Stimulated activated CD4-positive, alpha-beta T cell treated with anti-CD3 and anti-CD28 coated beads, Interleukin-1b, Interleukin-23, amount 100 ng/mL, for 48 hours (primary cell): ENCODE data around the gene USP47.
A peak's percentile ranks its signal among the peaks of the same experiment; 100 is the strongest.

Experiments used
- DNase-seq: peaks from one replicate; pipeline ENCODE4 v3.0.0-alpha.2; 2020

Gene USP47, protein sequence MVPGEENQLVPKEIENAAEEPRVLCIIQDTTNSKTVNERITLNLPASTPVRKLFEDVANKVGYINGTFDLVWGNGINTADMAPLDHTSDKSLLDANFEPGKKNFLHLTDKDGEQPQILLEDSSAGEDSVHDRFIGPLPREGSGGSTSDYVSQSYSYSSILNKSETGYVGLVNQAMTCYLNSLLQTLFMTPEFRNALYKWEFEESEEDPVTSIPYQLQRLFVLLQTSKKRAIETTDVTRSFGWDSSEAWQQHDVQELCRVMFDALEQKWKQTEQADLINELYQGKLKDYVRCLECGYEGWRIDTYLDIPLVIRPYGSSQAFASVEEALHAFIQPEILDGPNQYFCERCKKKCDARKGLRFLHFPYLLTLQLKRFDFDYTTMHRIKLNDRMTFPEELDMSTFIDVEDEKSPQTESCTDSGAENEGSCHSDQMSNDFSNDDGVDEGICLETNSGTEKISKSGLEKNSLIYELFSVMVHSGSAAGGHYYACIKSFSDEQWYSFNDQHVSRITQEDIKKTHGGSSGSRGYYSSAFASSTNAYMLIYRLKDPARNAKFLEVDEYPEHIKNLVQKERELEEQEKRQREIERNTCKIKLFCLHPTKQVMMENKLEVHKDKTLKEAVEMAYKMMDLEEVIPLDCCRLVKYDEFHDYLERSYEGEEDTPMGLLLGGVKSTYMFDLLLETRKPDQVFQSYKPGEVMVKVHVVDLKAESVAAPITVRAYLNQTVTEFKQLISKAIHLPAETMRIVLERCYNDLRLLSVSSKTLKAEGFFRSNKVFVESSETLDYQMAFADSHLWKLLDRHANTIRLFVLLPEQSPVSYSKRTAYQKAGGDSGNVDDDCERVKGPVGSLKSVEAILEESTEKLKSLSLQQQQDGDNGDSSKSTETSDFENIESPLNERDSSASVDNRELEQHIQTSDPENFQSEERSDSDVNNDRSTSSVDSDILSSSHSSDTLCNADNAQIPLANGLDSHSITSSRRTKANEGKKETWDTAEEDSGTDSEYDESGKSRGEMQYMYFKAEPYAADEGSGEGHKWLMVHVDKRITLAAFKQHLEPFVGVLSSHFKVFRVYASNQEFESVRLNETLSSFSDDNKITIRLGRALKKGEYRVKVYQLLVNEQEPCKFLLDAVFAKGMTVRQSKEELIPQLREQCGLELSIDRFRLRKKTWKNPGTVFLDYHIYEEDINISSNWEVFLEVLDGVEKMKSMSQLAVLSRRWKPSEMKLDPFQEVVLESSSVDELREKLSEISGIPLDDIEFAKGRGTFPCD (N-terminal part only)

DNA sequence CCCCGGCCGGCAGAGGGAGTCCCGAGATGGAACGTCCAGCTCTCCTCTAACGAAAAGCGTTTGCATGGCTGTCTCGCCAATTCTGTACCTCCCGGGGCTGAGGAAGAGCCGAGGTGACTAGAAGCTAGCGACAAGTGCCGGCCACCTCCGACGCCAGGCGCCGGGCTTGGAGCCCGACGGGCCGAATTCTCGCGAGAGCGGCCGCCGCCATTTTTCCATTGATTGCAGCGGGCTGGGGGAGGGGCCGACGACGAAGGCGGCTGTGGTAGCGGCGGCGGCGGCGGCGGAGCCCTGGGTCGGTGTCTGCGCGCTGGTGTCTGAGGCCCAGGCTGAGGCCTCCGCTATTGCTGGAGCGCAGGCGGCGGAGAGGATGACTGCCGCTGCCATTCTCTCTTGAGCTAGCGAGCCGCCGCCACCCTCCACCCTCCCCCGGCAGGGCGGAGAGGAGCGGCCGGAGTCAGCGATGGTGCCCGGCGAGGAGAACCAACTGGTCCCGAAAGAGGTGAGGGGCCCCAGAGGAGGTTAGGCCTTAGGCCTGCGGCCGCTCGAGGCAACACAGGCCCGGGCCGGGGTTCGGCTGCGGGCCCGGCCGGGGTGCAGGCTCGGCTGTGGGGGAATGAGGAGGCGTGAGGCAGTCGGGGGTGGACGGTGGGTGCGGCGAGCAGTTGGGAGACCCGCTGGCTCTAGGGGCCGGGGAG lies at the start of gene USP47:
Gene USP47, plus strand, starts transcription at position 250 of the 698 bp plus-strand sequence. Its CDS starts 214 bp downstream, at position 464.
- peak; percentile 92 for DNase-seq

DNA sequence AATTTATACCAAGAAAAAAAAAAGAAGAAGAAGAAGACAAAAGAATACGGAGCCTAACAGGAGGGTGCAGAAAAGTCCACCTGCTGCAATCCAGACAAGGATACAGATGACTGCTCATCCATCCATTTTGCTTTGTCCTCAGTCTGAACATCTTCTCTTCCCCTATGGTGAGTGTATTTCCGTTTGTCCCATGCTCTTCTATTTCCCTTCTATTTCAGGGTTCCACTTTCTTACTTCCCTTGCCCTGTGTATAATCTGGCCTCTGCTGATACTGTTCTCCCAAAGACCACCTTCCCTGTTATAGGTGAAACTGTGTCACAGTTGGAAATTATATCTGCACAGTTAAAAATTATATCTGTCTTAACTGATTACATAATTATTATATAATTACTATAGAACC lies 48.7 kb upstream of the USP47 start:
- no peak for DNase-seq

DNA sequence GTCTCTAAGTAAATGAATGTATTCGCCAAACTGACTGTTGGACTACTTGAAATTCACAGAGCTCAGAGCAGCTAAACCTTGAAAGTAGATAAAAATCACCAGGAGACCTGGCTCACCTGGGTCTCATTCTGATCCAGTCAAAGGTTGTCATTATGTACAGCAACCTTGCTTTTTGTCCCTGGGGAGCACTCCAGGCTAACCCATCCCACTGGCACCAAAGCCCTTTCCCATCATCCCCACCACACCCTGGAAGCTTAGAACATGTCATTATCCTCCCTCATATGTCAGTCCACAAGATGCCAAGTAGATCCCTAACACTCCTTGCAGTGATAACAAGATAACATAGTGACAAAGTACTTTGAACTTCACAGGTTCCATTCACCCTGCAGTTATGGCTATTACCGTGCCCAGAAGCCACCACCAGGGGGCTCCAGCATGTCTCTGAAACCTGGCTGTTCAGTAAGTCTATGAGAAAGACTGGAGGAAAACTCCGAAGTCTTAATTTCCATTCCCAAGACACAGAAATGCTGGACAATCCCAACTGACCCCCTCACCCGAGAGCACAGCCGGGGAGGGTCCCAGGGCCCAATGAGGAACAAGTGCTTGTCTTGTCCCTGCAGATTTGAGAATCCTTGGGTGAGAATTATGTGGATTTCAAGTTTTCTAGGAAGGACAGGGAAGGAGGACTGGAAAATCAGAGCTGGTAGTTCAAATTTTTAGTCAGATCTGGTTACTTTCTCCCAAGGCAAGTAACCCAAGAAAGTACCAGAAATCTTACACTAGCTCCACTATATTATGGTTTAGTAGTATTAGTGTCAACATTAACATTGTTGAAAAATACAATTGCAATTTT lies 43.0 kb upstream of the USP47 start:
- peak; percentile 54 for DNase-seq

DNA sequence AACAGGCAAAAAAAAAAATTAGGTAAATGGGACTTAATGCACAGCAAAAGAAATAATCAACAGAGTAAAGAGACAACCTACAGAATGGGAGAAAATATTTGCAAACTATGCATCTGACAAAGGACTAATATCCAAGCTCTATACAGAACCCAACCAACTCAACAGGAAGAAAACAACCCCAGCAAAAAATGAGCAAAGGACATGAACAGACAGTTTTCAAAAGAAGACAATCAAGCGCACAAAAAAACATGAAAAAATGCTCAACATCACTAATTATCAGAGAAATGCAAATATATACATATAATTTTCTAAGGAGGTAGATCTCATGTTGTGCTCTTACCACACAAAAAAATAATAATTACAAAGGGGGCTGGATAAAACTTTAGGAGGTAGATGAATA lies 36.5 kb upstream of the USP47 start:
- no peak for DNase-seq

DNA sequence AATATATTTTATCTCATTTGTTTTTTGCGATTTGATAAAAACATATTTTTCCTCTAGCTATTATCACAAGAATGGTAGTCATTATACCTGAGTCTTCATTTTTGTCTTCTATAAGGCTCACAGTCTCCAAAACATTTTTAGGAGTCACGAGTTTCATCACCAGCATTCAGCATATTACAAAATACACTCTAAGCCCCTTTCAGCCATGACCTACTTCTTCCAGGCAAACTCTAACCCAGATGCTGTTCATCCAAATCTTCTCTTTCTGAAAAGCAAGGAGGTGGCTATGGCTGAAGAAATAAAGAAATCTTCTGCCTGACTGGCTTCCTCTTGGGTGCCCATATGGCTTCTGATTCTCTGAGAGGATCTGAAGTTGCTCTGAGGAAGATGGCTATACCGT lies 35.7 kb upstream of the USP47 start:
- DNase-seq = no peak

DNA sequence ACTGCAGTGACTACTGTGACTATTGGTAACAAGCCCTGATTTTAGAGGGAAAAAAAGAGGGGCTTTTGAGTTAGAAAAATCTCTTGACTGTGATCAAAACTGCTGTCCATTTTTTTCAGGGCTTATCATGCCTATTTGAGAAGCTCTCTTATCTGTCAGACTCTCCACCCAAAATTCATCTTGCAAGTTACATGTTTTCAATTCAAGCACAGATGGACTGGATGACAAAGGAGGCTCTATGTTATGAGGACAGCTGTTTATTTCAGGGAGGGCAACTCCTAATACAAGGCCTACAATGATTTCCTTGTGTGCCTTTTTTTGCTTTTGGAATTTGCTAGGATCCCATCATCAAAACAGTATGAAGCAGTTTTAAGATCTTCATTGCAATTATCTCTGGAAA lies 35.2 kb upstream of the USP47 start:
- no peak for DNase-seq

DNA sequence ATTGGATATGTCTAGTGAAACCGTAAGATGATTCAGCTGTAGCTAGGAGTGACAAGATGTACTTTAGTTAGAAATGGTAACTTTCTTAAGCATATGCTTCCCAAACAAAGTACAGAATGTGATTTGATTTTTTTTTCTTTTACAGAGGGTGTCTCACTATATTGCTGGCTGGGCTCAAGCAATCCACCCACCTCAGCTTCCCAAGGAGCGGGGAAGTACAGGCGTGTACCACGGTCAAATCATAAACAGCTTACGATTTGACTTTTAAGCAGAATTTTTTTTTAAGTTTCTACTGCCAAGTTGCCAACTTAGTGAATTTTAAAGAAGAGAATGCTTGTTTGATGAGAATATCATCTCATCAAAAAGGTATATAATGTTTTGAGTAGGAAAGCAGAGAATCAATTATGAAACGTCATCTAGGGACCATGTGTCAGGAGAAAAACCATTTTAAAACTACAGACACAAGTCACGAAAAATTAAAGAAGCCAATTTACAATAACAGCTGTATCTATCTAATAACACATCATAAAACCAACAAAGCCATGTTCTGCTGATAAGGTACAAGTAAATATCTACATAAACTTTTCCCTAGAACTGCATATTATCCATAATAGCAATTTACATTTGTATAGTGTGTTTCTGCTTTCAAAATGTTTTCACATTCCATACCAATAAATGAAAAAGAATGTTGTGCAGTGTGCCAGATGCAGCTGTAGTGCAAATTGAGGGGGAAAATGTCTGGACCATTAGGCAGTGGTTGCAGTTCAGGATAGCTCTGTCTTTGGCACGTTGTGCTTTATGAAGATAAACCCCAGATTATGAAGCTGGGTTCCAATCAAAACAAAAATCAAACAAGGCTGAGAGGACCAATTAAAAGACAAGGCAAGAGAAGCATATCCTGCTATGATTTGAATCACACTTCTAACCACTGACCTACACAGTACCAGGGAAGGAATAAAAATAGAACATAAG lies 33.7 kb upstream of the USP47 start:
- DNase-seq = no peak

DNA sequence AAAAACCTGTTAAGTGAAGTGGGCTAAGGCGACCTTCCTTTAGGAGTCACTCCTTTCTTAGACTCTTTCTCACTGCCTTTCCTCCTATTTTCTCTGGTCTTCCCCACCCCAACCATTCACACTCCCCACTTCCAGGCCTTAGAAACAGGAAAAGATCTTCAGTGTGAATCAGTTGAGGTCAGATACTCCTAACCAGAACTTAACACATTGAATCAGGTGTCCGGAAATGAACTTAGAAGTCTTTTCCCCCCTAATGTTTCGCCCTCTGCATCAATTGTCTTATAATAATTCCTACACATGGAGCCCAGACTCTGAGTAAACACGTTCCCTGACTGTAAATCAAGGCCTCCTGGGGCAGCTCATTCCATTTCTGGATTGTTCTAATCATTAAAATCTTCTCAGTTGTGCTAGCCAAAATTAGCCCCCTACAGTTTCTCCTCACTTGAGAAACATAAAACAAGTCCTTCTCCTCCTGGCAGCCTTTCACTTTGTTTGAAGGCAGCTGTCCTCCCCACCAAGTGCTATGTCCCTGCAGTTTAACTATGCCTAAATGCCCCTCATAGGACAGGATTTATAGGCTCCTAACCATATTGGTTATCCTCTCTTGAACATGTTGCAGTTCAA lies 32.7 kb upstream of the USP47 start:
- no peak for DNase-seq

DNA sequence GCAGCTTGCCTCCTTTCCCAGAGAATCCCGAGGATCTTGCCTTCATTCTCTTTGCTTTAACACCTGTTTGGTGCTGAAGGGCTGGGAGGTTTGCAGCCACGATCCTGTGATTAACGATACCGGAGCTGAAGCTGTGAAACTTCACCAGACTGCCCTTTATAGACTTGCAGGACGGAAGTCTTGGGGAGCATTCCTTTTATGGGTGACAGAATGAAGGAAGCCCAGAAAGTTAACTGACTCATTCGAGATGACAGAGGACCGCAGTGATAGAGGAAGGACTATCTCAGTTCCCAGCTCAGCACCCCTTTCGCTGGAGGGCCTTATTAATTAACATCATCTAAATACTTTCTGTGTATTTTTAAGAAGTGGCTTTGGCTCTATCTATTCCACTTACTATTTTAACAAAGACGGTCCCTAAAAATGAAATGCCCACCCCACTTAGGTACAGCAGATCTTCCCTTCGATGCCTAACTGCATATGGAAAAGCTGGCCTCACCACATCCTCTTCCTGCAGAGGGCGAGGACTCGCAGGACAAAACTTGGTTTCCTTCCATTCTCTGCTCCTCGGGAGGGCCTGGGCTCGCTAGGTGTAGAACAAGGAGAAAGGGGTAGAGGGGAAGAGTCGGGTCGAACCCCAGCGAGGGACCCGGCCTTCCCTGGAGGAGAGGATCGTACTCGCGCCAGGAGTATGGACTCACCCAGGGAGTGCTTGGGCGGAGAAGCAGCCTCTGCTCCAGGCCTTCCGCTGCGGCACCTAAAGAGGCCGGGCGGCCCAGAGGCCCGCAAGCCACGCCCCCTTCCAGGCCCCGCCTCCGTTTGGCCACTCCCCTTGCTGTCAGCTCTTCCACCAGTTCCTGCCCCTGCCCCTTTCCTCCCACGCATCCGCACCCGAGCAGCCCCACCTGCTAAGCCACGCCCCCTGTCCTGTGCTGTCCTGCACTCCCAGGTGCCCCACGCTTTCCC lies 30.7 kb upstream of the USP47 start:
- peak; percentile 10 for DNase-seq

DNA sequence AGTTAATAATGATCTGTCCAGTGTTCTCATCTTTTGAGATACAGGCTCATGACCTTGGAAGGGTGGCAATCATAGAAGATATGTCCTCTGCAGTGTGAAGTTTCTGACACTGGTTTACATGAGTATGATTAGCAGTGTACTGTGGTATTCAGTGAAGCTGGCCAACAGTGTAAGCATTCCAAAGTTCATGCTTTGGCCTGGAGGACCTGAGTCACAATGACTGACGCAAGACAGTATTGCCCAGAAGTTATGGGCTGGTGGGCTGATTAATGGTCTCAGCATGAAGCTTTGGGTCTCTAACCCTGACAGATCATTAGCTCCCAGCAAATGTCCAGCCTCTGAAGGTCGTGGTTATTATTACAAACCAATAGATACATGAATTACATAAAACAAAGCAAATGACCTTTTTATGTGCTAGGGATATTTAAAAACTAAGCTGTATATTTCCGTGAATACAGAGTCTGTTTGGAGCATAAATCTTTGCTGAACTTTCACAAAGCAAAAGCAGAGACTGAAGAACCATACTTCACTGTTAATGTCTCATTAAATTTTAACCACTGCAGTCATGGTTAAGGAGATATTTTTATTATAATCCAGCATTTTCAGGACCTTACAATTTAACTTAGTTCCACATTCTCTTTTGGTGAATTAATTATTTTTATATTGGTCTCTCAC lies 28.3 kb upstream of the USP47 start:
- no peak for DNase-seq

DNA sequence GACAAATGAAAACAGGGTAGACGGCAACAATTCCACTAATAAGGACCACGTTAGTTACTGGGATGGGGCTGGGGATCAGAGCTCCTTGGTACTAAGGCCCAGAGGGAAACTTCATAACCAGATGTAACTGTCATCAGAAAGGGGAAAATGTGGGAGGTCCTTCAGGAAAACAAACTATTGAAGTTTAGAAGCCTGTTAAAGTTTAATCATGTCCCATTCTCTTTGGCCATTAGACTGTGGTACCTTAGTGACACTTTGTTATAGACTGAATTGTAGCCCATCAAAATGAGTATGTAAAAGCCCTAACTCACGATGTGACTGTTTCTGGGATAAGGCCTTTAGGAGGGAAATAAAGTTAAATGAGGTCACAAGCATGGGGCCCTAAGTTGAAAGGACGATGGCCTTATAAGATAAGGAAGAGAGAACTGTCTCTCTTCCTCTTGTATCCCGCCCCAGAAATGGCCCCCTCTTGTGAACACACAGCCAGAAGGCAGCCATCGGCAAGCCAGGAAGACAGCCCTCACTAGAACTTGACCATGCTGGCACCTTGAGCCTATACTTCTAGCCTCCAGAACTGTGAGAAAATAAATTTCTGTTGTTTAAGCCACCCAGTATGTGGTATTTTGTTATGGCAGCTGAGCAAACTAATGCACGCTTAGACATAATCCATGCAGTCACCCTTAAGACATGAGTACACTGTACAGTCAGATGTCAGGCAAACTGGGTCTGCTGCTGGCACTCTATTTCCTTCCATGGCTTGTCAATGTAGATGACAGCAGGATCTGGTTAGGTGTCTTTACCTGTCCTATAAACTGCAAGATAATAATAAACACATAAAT lies 26.9 kb upstream of the USP47 start:
- no peak for DNase-seq

DNA sequence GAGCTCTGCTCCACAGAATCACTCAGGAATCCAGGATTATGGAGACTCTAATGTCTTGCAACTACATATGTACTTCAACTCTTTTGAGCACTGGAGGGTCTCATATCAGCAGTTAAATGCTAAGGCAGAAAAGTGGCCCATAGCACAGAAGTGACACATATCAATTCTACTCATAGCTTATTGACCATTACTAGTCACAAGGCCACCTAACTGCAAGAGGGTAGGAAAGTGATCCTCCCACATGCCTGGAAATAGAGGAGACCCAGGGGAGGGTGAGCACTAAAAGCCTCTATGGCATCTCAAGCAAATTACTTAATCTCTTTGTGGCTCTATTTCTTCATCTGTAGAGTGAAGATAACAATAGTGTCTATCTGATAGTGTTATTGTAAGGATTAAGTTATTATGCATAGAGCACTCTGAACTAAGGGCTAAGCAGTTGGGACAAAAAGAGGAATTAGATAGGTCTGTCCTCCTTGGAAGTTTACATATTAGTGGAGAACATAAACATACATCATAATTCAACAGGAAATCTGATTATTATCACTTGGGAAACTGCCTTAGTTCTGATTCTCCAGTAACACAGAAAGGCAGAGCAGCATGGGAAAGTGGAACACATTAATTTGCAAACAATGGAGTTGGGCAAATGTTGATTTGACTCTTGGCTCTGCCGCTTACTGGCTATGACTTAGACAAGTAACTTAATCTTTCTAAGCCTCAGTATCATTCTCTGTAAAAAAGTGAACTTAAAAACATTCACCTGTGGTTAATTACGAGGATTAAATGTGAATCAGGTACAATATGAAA lies 25.1 kb upstream of the USP47 start:
- no peak for DNase-seq

DNA sequence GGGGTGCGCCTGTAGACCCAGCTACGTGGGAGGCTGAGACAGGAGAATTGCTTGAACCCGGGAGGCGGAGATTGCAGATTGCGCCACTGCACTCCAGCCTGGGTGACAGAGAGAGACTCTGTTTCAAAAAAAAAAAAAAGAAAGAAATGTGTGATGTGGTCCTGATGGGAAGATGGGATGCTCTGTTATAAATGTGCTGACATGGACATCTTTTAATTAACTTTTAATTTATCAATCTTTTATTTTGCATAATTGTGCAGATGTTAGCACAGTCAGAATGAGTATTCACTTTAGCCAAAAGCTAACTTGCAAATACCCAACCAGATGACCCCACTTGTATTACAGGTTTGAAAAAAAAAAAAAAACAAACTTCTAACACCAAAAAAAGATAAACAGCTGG lies 23.8 kb upstream of the USP47 start:
- DNase-seq = no peak

DNA sequence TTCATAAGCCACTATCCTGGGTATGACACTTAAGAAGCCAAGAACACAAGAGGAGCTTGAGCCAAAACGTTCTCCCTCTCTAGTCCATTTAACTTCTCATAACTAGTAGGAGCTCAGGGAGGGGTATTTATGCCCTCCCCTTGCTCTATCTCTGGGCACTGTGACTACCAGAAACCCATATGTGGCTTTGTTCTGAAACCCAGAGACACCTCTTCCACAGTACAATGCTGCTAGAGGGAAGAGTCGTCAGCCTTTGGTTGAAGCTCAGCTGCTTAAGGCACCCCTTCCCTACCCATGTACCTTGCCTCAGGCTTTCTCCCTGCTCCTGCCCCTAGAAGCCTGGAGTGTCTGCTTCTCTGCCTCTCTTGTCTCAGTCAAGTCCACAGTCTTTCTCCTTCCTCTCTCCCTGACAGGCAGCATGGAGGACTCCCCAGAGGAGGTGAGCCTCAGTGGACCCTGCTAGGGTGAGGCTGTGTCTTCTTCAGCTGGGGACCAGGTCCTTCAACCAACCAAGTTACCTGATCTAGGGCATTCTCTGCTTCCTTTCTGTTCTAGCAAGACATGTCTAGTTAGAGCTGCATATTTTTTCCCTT lies 23.1 kb upstream of the USP47 start:
- DNase-seq = no peak

DNA sequence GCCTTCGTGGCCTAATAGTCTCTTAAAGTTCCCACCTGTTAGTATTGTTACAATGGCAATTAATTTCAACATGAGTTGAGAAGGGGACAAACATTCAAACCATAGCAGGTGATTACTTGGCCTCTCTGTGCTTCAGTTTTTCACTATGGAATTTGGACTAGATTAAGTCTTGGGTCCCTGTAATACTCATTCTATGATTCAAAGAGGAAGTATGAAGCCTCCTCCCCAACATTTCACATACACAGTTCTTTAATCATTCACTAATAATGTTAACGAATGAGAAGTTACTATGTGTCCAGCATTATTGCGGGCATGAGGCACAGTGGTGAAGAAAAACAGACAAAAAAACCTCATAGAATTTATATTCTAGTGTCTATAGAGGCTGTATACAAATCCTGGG lies 19.9 kb upstream of the USP47 start:
- DNase-seq = no peak

DNA sequence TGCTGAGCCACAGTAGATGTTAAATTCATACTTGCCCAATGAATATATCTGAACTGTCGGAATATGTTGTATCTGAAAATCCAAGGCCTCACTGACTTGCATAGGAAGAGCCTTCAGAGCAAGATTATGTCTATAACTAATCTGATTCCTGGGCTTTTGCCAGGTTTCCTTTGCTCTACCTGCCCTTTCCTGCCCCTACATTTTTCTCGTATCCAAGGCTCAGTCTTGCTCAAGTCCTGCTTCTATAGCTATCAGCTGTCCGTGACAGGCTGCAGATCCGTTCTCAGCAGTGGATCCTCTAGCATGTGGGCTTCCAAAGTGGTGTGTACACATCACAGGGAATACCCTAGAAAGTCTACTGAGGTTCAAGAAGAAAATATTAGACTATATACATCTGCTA lies 18.8 kb upstream of the USP47 start:
- no peak for DNase-seq
